Left ventricle myocardium inferior (tissue), 1 donor: ENCODE results near the gene DNAJB12. TPM values are rescaled to one million over a fixed set of nuclear protein-coding genes. Genes with fewer than 3 reads are reported as not detected.
"Not testable (repeated sequence)": the region's sequence is repeated elsewhere in the genome, so short reads cannot be mapped to it uniquely, and the experiment has no call there.

Source experiments
- DNase-seq: peaks from one replicate; pipeline ENCODE4 v3.0.0-alpha.2; 2020
- H3K27ac ChIP-seq: fragments of 200-600 bp; replicated peaks from 2 replicates; pipeline ENCODE4 v1.8.0; 2021
- H3K27me3 ChIP-seq: fragments of 200-600 bp; 2 replicates; pipeline ENCODE4 v1.8.0; 2021; ENCODE audit warnings: low read depth
- H3K36me3 ChIP-seq: fragments of 200-600 bp; 2 replicates; pipeline ENCODE4 v1.8.0; 2021
- H3K4me1 ChIP-seq: fragments of 200-600 bp; 2 replicates; pipeline ENCODE4 v1.8.0; 2021
- H3K4me3 ChIP-seq: fragments of 200-600 bp; 2 replicates; pipeline ENCODE4 v1.8.0; 2021; ENCODE audit warnings: mild to moderate bottlenecking, moderate library complexity
- H3K9me3 ChIP-seq: fragments of 200-600 bp; replicated peaks from 2 replicates; pipeline ENCODE4 v1.8.0; 2021
- CTCF ChIP-seq: fragments of 200-600 bp; IDR thresholded peaks from 2 replicates; pipeline ENCODE4 v1.8.0; 2021; ENCODE audit warnings: antibody characterized with exemption, mild to moderate bottlenecking, borderline replicate concordance
- intact Hi-C: fragments of 100-400 bp; cut with micrococcal nuclease; formaldehyde crosslinking; loops from one replicate; pipeline ENCODE4 v1.11.0; 2022
- total RNA-seq: library from RNA; stranded (reverse); fragmentation: NEBNext Ultra II Directional; extraction: Animal tissue kit (Norgen Biotek cat#: 25700); gene quantifications from one replicate; pipeline ENCODE4 v1.2.1, GENCODE V29; 2021
- donor health status: DM: no; HTN: yes; CAD: no; lungs with severe emphysema.

DNAJB12 gene
- total RNA-seq, 1 donor from 2014 or later: 25.6 TPM

GRCh38 chr10:72310636-72311035, 44.1 kb downstream of the DNAJB12 start:
- Histone ChIP-seq H3K27me3 (no peaks in the 10 kb centered on the region), H3K9me3 (no peaks in the 10 kb centered on the region), H3K27ac (peak overlapping the region; percentile 80), H3K36me3 (no peaks in the 10 kb centered on the region), H3K4me1 (peaks cover 72% of the 10 kb centered on the region), H3K4me3 (no peak overlapping the region)
- TF ChIP-seq CTCF: no peak
- intact Hi-C loops: no loop called here
- no peak for DNase-seq

- H3K27me3 ChIP-seq: no peaks in the 10 kb centered on the region
- intact Hi-C loops: no loop called here
- H3K9me3 ChIP-seq: no peaks in the 10 kb centered on the region
- H3K4me3 ChIP-seq: no peak overlapping the region
- no peak for DNase-seq
- no peak for TF ChIP-seq CTCF
- peaks cover 72% of the 10 kb centered on the region for H3K4me1 ChIP-seq
- peak overlapping the region; percentile 80 for H3K27ac ChIP-seq
- H3K36me3 ChIP-seq: no peaks in the 10 kb centered on the region
Observed at GRCh38 chr10:72310241-72310633, 44.5 kb downstream of the DNAJB12 start.

- no peaks in the 10 kb centered on the region for H3K36me3 ChIP-seq
- intact Hi-C loops: no loop called here
- DNase-seq: peak; percentile 70
- peaks cover 67% of the 10 kb centered on the region for H3K4me1 ChIP-seq
- H3K27ac ChIP-seq: peak overlapping the region; percentile 80
- H3K9me3 ChIP-seq: no peaks in the 10 kb centered on the region
- no peaks in the 10 kb centered on the region for H3K27me3 ChIP-seq
- H3K4me3 ChIP-seq: no peak overlapping the region
- no peak for TF ChIP-seq CTCF
Observed at GRCh38 chr10:72309290-72310240, 45.2 kb downstream of the DNAJB12 start.

GRCh38 chr10:72308320-72308987, 46.3 kb downstream of the DNAJB12 start:
- no peak overlapping the region for H3K4me3 ChIP-seq
- no peaks in the 10 kb centered on the region for H3K27me3 ChIP-seq
- H3K4me1 ChIP-seq: peaks cover 64% of the 10 kb centered on the region
- no peak for TF ChIP-seq CTCF
- DNase-seq: no peak
- peak overlapping the region; percentile 80 for H3K27ac ChIP-seq
- no peaks in the 10 kb centered on the region for H3K9me3 ChIP-seq
- no peaks in the 10 kb centered on the region for H3K36me3 ChIP-seq
- intact Hi-C loops: no loop called here

GRCh38 chr10:72307711-72308110, 47.0 kb downstream of the DNAJB12 start:
- H3K9me3 ChIP-seq, H3K27me3 ChIP-seq, DNase-seq, intact Hi-C loops, H3K36me3 ChIP-seq, H3K4me3 ChIP-seq: not testable (repeated sequence)
- H3K27ac ChIP-seq: peak overlapping the region; percentile 80
- H3K4me1 ChIP-seq: peaks cover 64% of the 10 kb centered on the region
